ENCODE results near the gene SLC38A5. TPM values are rescaled to one million over a fixed set of nuclear protein-coding genes. Genes with fewer than 3 reads are reported as not detected.
A peak's percentile ranks its signal among the peaks of the same experiment; 100 is the strongest.

The SLC38A5 gene
- total RNA-seq, 1 donor from 2014 or later = 10.6 TPM

DNA sequence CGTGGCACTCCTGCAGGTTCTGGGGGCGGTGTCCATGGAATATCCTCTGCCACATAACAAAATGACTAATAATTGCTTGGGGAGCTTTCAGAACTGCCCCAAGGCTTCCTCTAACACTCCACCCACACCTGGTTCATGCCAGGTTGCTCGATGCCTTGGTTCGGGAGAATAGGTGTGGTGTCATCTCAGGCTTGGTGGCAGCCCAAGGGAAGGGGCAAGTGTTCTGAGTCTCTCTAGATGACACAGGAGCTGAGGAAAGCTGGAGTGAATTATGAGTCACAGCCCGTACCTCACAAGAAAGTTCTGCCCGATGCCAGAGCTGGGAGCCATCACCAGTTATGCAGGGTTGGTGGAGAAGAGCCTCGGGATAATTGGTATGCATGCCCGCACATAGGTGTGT lies 20.6 kb upstream of the SLC38A5 start:
- no peak for DNase-seq

DNA sequence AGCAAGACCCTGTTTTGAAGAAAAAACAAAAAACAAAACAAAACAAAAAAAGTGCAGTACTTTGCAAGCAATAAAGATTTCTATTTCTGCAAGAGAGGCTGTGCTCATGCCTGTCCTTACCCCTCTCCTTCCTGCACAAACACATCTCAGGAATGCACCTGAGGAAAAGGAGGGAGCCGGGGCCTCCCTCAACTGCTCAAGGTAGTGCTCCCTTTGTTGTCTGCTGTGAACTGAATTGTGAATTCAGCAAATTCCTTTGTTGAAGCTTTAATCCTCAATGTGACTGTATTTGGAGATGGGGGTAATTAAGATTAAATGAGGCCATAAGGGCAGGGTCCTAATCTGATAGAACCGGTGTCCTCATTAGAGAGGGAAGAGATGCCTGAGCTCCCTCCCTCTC lies 19.8 kb upstream of the SLC38A5 start:
- no peak for DNase-seq

DNA sequence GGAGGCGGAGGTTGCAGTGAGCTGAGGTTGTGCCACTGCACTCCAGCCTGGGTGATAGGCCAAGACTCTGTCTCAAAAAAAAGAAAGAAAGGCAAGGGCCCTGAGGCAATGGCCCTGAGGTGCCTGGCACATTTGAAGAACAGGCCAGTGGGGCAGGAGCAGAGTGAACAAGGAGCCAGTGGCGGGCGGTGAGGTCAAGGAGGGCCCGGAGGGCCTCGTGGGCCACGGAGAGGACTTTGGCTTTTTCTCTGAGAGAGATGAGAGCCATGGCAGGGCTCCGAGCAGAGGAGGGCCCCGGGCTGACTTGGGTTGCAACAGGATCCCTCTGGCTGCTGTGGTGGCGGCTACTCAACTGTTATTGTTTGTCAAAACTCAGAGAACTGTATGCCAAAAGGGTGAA lies 19.2 kb upstream of the SLC38A5 start:
- no peak for DNase-seq

DNA sequence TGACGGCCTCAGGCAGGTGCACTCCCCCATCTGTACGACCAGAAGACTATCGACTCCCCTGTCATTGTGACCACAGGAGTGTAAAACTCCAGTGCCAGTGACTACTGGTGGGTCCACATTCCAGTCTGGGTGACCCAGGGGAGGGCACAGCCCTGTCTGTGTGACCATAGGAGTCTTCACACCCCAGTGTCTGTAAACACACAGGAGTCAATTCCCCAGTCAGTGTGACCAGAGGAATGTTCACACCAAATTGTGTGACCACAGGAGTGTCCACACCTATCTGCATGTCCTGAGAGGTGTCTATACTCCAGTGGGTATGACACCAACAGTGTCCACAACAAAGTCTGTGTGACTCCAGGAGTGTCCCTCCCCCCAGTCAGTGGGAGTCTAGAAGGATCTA lies 18.0 kb upstream of the SLC38A5 start:
- no peak for DNase-seq

DNA sequence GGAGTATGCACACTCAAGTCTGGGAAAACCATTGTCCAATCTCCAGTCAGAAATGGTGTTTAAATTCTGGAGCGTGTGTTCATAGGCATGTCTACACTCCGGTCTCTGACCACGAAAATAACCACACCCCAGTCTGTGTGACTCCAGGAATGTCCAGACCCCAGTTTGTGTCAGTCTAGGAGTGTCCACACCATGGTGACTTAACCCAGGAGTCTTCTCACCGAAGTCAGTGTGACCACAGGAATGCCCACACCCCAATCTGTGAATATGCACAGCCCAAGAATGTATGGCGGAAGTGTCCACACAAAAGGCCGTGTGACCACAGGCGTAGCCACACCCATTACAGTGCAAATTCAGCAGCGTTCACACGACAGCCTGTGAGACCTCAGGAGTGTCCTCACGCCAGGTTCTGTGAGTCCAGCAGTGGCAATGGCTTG lies 17.3 kb upstream of the SLC38A5 start:
- DNase-seq = no peak

DNA sequence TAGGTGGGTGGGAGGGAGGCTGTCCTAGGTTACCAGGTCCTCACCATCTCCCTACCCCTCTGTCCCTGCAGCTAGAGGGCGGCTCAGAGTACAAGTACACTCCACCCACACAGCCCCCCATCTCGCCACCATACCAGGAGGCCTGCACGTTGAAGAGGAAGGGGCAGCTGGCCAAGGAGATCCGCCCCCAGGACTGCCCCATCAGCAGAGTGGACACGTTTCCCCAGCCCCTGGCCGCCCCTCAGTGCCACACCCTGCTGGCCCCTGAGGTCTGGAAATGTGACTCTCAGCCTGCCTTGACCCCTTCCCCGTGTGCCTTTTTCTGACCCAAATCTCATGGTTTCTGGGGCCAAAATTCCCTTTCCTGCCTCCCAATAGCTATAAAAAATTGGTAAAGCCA lies 12.5 kb upstream of the SLC38A5 start:
- no peak for DNase-seq

DNA sequence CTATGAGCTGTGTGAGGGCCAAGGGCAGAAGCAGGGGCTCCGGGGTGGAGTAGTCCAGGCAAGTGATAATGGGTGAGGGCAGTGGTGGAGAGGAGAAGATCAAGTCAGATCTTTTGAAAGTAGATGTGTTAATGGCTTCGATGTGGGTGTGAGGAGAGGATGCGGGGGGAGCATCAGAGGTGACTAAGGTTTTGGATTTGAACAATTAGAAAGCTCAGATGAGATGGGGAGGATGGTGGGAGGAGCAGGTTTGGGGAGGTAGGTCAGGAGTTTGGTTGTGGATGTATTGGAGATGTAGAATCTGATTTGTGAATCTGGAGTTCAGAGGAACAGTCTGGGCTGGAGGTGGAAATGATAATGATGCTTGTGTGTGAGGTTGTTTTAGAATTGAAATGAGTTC lies 10.5 kb upstream of the SLC38A5 start:
- no peak for DNase-seq

DNA sequence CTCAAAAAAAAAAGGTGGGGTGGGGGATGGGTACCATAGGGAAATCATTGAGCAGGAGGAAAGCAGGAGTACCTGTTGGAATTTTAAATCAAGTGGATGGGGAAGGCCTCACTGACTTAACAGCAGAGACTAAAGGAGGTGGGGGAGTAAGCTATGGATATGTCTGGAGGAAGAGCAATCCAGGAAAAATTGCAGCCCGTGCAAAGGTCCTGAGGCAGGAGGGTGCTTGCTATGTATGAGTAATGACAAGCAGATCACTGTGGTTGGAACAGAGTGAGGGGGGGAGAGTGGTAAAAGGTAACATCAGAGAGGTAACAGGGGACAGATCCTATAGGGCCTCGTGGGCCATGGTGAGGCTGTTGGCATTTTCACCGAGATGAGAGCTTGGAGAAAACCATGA lies 10.1 kb upstream of the SLC38A5 start:
- DNase-seq = no peak

DNA sequence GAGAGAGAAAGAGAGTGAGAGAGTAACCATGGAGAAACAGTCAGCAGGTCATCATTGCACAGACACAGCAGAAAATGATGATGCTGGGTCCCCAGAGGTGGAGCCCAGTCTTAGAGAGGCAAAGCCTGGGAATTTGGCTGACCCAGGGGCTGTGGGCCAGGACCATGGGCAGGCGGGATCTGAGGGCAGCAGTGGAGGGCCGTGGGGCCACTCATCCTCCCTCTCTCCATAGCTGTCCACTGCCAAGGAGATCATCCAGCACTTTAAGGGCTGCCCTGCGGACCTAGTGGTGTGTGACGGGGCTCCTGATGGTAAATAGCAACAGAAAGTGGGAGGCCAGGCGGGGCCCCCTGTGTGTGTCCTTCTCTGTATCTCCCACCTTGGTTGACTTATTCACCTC lies 8.7 kb upstream of the SLC38A5 start:
- no peak for DNase-seq

DNA sequence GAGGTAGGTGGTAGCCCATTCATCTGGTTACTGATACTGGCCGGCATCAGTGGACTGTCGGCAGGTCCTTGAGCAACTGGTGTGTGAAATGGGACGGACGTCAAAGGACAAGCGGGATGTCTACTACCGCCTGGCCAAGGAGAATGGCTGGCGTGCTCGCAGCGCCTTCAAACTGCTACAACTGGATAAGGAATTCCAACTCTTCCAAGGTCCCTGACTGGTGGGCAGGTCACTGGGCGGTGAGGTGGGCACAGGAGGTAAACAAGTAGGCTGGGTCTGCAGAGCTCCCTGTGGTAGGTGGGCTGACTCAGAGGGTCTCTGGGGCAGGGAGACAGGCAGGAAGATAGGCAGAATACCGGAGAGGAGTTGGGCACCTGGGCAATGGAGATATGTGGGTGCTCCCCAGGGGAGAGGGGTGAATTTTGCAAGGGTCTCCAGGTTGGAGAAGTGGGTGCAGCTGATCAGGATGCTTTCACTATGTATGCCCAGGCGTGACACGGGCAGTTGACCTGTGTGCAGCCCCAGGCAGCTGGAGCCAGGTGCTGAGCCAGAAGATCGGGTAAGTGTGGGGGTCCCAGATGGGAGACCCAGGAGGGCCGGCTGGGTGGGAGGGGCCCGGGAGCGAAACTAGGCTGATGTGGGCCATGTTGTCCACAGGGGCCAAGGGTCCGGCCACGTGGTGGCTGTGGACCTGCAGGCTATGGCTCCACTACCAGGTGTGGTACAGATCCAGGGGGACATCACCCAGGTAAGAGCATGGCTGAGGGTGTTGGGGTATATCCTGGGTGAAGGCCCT lies 8.1 kb upstream of the SLC38A5 start:
- DNase-seq = no peak

DNA sequence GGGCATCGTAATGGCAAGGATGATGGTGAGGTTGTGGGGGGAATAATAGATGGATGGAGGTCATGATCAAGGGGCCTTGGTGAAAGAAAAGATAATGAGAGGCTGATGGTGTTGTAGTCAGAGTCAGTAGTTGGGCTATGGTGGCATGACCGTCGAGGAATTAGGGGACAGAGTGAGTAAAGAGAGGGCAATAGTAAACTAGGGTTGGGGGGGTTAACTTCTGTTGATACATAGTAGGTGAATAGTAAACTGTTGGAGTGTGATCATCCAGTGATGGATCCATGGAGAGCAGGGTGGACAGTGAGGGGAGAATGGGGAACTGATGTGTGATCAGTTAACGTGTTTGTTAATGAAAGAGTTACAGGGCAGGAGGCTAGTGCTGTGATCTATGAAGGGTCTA lies 6.9 kb upstream of the SLC38A5 start:
- no peak for DNase-seq

DNA sequence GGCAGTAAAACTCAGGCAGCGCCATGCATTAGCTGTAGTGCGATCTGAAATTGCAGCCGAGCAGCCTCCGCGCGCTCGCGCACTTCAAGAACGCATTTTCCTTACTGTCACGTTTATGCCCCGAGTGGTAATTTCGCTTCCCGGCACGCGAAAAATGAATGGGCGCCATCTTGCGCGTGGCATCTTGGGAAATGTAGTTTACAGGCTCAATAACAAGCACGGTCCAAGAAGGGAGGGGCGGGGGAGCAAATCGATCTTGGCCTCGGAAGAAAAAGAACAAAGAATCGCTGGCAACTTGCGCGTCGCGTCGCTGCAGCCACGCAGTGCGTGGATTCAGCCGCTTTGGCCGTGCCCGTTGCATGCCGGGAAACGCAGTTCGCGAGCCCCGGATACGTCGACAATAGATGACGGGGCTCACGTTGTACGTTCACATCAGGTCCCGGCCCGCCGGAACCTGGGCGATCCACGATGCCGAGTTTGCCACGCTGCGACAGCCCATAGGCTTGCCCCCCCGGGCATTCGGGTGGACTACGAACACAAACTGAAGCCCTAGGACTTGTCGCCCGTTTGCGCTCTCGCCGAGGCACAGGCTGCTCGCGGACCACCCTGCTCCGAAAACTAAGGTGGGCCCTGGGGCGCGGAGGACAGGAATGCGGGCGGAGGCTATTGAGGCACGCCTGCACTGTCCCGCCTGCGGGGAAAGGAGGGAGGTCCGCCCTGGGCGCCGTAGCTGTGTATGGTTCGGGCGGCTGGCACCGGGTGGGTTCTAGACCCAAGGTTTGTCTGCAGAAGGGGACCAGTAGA lies 5.9 kb upstream of the SLC38A5 start, which contains the start of gene FTSJ1:
TSS of gene FTSJ1 (plus strand) at position 426 of the 804 bp plus-strand sequence. CDS start 1,849 bp downstream, outside the sequence.
- peak; percentile 92 for DNase-seq

DNA sequence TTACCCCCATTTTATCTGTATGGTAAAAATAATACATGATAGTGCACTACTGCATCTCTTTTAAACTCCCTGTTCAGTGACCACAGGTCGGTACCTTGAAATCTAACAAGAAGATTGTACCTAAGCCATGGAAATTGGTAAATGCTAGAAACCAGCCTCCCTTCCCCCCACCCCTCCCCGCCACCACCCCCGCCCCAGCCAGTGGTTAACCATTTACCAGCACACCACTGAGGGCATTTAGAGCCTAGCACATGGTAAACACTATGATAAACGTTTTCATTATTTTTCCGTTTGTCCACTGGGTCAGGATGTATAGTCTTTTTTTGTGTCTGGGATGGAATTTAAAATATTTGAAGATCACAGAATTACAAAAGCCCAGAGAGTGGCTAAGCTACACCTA lies 5.2 kb upstream of the SLC38A5 start:
- no peak for DNase-seq

DNA sequence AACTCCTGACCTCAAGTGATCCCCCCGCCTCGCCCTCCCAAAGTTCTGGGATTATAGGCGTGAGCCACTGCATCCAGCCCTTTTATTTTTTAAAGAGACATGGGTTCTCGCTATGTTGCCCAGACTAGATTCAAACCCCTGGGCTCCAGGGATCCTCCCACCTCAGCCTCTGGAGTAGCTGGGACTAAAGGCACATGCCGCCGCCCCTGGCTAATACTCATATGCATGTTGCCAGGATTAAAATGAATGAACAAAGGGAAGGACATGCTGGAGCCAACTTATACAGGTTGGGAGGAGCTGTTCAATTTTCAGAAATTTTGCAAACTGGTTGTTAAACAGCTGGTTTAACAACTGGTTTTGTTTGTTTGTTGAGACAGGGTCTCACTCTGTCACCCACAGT lies 4.5 kb upstream of the SLC38A5 start:
- no peak for DNase-seq

DNA sequence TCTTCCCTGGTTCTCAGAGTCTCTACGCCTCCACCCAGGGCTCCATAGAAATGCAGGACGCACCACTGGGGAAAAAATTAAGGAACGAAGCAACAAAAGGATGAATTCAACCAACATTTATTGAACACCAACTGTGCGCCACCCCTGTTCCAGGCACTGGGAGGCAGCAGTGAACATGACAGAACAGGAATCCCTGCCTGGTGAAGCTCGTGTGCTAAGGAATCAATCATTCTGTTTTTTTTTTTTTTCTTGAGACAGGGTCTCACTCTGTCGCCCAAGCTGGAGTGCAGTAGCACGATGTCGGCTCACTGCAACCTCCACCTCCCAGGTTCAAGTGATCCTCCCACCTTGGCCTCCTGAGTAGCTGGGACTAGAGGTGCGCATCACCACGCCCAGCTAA lies 4.1 kb upstream of the SLC38A5 start:
- peak; percentile 44 for DNase-seq

DNA sequence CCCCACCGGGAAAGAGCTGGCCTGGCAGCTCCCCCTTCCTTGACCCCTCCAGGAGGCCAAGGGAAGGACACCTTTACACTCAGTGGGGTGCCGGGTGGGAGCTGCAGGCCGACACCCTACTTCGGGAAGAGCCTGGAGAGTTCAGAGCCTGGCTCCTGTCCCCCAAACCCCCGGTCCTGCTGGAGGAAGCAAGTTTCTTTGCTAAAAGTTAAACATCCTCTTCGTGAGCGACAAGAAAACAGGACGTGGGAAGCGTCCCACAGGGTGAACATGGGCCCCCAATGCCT lies 3.6 kb upstream of the SLC38A5 start:
- DNase-seq = no peak

DNA sequence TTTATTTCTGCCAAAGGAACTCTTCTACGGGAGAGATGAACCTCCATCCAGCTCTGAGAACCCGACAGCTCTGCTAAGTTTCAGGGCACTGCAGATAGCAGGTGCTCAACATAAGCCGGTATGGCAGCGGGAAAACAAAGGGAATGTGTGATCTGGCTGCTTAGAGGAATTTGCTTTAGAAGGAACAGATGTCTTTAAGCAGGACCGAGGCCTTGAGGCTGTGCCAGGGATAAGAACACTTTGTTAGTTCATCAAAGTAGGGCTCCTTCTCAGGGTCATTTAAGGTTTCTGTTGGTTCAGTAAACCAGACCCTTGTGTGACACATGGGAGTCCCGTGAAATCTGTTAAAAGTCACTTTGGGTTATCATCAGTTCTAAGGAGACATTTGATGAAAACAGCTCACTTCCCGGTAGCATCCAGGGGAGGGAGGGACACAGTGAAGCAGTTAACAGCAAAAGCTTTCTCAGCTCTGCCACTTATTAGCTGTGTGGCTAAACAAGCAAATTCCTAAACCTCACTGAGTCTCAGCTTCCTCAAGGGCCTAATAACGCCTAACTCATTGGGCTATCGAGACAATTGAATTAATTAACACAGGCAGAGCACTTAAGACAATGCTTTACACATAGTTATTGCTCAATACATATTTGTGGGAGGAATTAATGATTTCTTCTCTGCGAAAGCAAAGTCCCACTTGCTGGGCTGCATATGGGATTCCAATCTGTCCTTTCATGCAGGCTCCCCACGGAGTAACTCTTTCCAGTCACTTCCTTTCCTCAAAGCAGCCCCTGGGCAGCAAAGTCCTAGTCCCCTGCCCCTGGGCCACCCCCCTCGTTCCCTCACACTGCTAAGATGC lies 3.0 kb upstream of the SLC38A5 start:
- no peak for DNase-seq

DNA sequence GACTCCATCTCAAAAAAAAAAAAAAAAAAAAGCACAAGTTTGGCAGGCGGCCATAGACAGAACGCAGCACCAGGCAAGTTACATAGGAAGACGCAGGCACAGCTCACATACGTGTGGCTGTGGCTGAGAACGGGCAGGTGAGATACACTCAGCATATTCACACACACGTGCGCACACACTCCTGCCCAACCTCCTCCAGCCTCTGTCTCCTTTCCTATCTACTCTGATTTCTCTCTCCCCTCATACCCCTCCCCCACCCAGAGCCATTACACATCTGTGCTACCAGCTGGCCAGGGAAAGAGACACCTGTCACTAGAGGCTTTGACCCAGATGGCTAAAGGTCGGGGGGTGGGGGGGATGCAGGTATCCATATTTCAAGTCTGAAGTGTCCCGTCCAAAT lies 2.2 kb upstream of the SLC38A5 start:
- no peak for DNase-seq

DNA sequence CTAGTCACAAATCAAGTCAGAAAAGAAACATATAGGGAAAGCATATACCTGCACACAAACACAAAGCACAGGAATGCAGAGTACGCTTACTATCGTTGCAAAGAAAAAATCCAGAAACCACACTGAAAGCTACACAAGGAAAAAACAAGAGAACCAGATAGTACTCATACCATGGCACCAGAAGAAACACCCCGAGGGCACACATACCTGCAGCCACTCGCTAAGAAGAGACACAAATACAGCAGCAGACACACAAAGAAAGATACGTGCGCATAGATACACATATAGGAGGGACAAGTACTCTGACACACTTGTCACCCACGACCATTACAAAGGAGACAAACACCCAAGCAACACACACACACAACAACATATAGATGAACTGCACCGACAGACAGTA lies 1.4 kb upstream of the SLC38A5 start:
- DNase-seq = no peak

DNA sequence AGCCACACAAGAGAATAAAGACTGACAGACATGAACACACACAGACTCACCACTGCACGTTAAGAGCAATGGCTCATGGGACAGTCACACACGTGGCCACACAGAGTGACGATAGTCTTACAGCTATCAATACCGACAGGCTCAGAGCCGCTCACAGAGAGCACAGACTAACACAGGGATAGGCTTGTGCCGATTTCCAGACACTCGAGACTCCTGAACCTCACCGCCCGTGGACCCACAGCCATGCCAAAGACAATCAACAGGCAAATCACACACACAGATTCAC lies 716 bp upstream of the SLC38A5 start:
- no peak for DNase-seq

DNA sequence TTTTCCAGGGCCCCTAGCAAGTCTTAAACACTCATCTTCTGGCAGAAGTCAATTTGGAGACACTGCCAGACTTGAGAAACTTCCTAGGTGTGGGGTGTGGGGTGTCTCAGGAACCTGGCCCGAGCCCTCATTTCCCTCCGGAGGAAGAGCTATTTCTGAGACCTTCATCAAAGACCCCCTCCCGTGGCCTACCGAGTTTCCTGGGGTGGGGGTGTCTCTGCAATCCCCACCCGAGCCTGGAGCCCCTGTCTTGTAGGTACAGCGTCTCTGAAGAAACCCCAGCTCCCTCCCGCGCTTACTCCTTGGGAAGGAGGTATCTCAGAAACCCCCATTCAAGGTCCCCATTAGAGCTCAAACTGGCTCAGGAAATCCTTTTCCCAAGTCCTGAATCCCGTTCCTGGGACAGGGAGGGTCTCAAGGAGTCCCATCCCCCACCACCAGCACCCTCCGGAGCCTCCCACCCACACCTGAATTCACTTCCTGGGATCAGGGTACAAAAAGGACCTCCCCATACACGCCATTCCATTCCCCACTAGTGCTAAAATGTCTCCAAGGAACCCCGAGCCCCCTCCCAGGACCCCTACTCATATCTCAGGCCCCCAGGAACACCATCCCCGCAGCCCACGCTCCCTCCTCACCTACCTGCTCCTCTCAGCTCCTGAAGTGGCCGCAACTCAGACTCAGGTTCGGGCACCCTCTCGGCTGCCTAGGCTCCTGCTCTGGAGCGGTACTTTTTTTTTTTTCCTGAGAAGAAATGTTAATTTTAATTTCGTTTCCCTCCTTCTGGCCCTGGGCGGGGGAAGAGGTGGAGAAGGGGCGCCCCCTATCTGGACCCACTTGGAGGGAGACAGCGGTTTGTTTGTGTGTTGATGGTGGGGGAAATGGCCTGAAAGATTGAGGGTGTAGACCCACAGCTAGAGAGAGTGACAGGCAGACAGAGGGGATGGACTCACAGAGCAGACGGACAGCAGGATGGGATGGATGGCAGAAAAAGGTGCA lies 1.1 kb downstream of the SLC38A5 start:
- no peak for DNase-seq

DNA sequence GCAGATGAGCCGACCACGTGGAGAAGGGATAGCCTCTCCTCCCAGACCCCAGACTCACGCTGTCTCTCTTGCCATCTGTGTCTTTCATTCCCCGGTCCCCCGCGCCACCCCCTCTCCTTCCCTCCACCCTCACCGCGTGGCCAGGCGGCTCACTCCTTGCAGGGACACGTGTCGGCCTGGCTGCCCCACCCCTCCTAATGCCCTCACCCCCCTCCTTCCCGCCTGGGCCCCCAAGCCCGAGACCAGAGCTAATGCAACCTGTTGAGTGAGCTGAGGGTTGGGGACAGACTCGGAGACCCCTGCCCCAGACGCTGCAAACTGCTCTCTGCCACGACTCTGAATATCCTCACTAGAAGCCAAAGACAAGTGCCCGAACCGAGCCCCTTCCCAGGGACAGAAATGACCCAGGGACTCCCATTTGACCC lies 1.8 kb downstream of the SLC38A5 start:
- DNase-seq = no peak

All from dermis blood vessel endothelial cell (primary cell).